ENCODE results near the gene SMAD3. TPM values are rescaled to one million over a fixed set of nuclear protein-coding genes. Genes with fewer than 3 reads are reported as not detected.

SMAD3 gene
- total and polyA plus RNA-seq, 2 experiments from 2014 or later, result 30.8 to 34.0 TPM

- Histone ChIP-seq H3K36me3 (ENCODE audit: low read depth) (no peaks in the 10 kb centered on the region; the same call in 1 of the 2 replicates), H3K4me3 (no peak overlapping the region), H3K9me2 (ENCODE audit: insufficient read depth) (no peaks in the 10 kb centered on the region), H3K9ac (no peak overlapping the region), H3K4me2 (ENCODE audit: unreplicated experiment) (no peak overlapping the region), H3K9me3 (ENCODE audit: low read depth) (no peaks in the 10 kb centered on the region), H3K79me2 (ENCODE audit: insufficient read depth) (peaks cover 100% of the 10 kb centered on the region), H3K27me3 (replicated peaks; ENCODE audit: insufficient read depth) (no peaks in the 10 kb centered on the region), H2AFZ (no peak overlapping the region), H3K4me1 (ENCODE audit: insufficient read depth) (peaks cover 45% of the 10 kb centered on the region), H3F3A (ENCODE audit: insufficient read depth) (peaks cover 22% of the 10 kb centered on the region), H4K20me1 (ENCODE audit: insufficient read depth) (no peaks in the 10 kb centered on the region), H3K27ac (no peak overlapping the region)
- in situ Hi-C loops (cut with MboI), result no loop called here
- TF ChIP-seq EZH2phosphoT487 (IDR thresholded peaks at IDR 0.05; ENCODE audit: insufficient read depth, low read depth), result no peak
- no peak for TF ChIP-seq EZH2 (IDR thresholded peaks at IDR 0.05; ENCODE audit: insufficient read depth, poor library complexity, severe bottlenecking)
- no peak for DNase-seq
- 93 to 94% methylated on average over 9 of the region's 9 CpGs for WGBS, 2 experiments (ENCODE audit: low coverage in 1 of 2, low lambda C conversion rate in 2 of 2, missing lambda C conversion rate in 2 of 2)
Measured at GRCh38 chr15:67092752-67093503, 27.5 kb downstream of the SMAD3 start.

DNA sequence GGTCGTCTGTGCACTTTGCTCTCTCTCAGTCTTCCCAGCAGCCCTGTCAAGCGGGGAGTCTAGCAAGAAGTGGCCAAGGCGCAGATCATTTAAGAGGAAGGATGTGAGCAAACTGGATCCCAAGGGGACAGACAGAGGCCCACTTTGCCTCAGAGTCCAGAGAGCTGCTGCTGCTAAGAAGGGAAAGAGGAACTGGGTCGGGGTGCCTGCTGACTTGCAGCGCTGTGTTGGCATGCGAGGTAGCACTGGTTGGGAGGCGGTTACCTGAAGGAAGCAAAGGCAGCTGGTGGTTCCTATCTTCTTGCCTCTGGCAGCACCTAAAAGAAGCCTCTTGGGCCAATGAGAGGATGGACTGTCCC is 28.1 kb downstream of the SMAD3 start:
- Histone ChIP-seq H3K27me3 (replicated peaks; ENCODE audit: insufficient read depth) (no peaks in the 10 kb centered on the region), H3K4me1 (ENCODE audit: insufficient read depth) (peaks cover 50% of the 10 kb centered on the region), H3F3A (ENCODE audit: insufficient read depth) (peaks cover 25% of the 10 kb centered on the region), H3K79me2 (ENCODE audit: insufficient read depth) (peaks cover 95% of the 10 kb centered on the region), H3K36me3 (ENCODE audit: low read depth) (no peaks in the 10 kb centered on the region; the same call in 1 of the 2 replicates), H2AFZ (no peak overlapping the region), H3K9me3 (ENCODE audit: low read depth) (no peaks in the 10 kb centered on the region), H3K27ac (no peak overlapping the region), H3K9ac (no peak overlapping the region), H3K9me2 (ENCODE audit: insufficient read depth) (no peaks in the 10 kb centered on the region), H3K4me2 (ENCODE audit: unreplicated experiment) (no peak overlapping the region), H4K20me1 (ENCODE audit: insufficient read depth) (no peaks in the 10 kb centered on the region), H3K4me3 (no peak overlapping the region)
- in situ Hi-C loops (cut with MboI), result no loop called here
- no peak for DNase-seq
- no peak for TF ChIP-seq EZH2phosphoT487 (IDR thresholded peaks at IDR 0.05; ENCODE audit: insufficient read depth, low read depth)
- 89 to 91% methylated on average over 7 of the region's 7 CpGs for WGBS, 2 experiments (ENCODE audit: low coverage in 1 of 2, low lambda C conversion rate in 2 of 2, missing lambda C conversion rate in 2 of 2)

GRCh38 chr15:67094001-67094826 is 28.8 kb downstream of the SMAD3 start:
- Histone ChIP-seq H3F3A (ENCODE audit: insufficient read depth) (peaks cover 32% of the 10 kb centered on the region), H2AFZ (no peak overlapping the region), H3K36me3 (ENCODE audit: low read depth) (no peaks in the 10 kb centered on the region; the same call in 1 of the 2 replicates), H3K4me1 (ENCODE audit: insufficient read depth) (peaks cover 53% of the 10 kb centered on the region), H3K9ac (no peak overlapping the region), H3K27ac (no peak overlapping the region), H4K20me1 (ENCODE audit: insufficient read depth) (no peaks in the 10 kb centered on the region), H3K9me2 (ENCODE audit: insufficient read depth) (no peaks in the 10 kb centered on the region), H3K79me2 (ENCODE audit: insufficient read depth) (peaks cover 91% of the 10 kb centered on the region), H3K4me3 (no peak overlapping the region), H3K9me3 (ENCODE audit: low read depth) (no peaks in the 10 kb centered on the region), H3K4me2 (ENCODE audit: unreplicated experiment) (no peak overlapping the region), H3K27me3 (replicated peaks; ENCODE audit: insufficient read depth) (no peaks in the 10 kb centered on the region)
- TF ChIP-seq EZH2phosphoT487 (IDR thresholded peaks at IDR 0.05; ENCODE audit: insufficient read depth, low read depth) (no peak), EZH2 (IDR thresholded peaks at IDR 0.05; ENCODE audit: insufficient read depth, poor library complexity, severe bottlenecking) (no peak)
- DNase-seq, result no peak
- WGBS, 2 experiments (ENCODE audit: low coverage in 1 of 2, low lambda C conversion rate in 2 of 2, missing lambda C conversion rate in 2 of 2), result 83 to 88% methylated on average over 15 of the region's 15 CpGs
- in situ Hi-C loops (cut with MboI), result no loop called here

- Histone ChIP-seq H3K9me2 (ENCODE audit: insufficient read depth) (no peaks in the 10 kb centered on the region), H3K79me2 (ENCODE audit: insufficient read depth) (peaks cover 91% of the 10 kb centered on the region), H4K20me1 (ENCODE audit: insufficient read depth) (no peaks in the 10 kb centered on the region), H3K4me2 (ENCODE audit: unreplicated experiment) (no peak overlapping the region), H3K27me3 (replicated peaks; ENCODE audit: insufficient read depth) (no peaks in the 10 kb centered on the region), H3K4me1 (ENCODE audit: insufficient read depth) (peaks cover 51% of the 10 kb centered on the region), H3K36me3 (ENCODE audit: low read depth) (no peaks in the 10 kb centered on the region; the same call in 1 of the 2 replicates), H3F3A (ENCODE audit: insufficient read depth) (peaks cover 42% of the 10 kb centered on the region), H3K27ac (no peak overlapping the region), H3K9ac (no peak overlapping the region), H3K9me3 (ENCODE audit: low read depth) (no peaks in the 10 kb centered on the region), H2AFZ (no peak overlapping the region), H3K4me3 (no peak overlapping the region)
- 89 to 95% methylated on average over 7 of the region's 7 CpGs for WGBS, 2 experiments (ENCODE audit: low coverage in 1 of 2, low lambda C conversion rate in 2 of 2, missing lambda C conversion rate in 2 of 2)
- in situ Hi-C loops (cut with MboI), result no loop called here
- TF ChIP-seq EZH2phosphoT487 (IDR thresholded peaks at IDR 0.05; ENCODE audit: insufficient read depth, low read depth) (no peak), EZH2 (IDR thresholded peaks at IDR 0.05; ENCODE audit: insufficient read depth, poor library complexity, severe bottlenecking) (no peak)
- DNase-seq, result no peak
Measured at GRCh38 chr15:67095912-67096311, 30.5 kb downstream of the SMAD3 start.
